GM18511 (cell line): Measurements from ENCODE around the gene CASP8.

Experiments
- ATAC-seq: cut with Tn5 transposase; IDR thresholded peaks from one replicate; pipeline ENCODE4 v1.9.1; 2021; ENCODE audit warnings: mild to moderate bottlenecking, moderate library complexity; ENCODE audit not compliant: unreplicated experiment

CASP8 gene

DNA sequence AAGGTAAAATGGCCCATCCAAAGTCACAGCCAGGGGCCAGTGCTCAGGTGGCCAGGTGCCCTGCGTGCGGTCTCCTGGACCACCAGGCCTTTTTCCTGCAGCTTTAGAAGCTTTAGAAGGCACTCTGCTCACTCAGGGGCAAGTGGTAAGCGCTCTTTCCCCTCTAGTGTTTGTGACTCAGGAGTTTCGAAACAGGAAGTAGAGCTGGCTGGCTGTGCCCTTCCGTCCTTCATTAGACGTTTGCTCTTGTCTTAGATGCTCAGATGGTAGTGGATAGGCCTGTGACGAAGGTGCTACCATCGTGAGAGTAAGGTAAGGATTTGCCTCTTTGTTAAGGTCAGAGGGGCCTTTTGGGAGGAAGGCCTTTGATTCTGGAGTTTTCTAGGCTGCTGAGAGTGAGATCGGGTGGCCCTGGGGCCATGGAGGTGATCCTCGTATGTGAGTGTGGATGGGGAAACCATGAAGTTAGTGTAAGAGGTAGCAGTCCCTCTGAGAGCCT lies at the start of gene CASP8:
Gene CASP8, plus strand, starts transcription at position 235 of the 499 bp plus-strand sequence. CDS start 5,951 bp downstream, outside the sequence.
- ATAC-seq: peak; percentile 43

- no peak for ATAC-seq
These were observed 44.4 kb upstream of the CASP8 start for GRCh38 chr2:201215963-201216362.

GRCh38 chr2:201216918-201217317 lies 43.4 kb upstream of the CASP8 start:
- no peak for ATAC-seq

- ATAC-seq: no peak
These were observed 41.6 kb upstream of the CASP8 start for GRCh38 chr2:201218780-201219179.

GRCh38 chr2:201219328-201220096 lies 40.8 kb upstream of the CASP8 start:
- no peak for ATAC-seq

DNA sequence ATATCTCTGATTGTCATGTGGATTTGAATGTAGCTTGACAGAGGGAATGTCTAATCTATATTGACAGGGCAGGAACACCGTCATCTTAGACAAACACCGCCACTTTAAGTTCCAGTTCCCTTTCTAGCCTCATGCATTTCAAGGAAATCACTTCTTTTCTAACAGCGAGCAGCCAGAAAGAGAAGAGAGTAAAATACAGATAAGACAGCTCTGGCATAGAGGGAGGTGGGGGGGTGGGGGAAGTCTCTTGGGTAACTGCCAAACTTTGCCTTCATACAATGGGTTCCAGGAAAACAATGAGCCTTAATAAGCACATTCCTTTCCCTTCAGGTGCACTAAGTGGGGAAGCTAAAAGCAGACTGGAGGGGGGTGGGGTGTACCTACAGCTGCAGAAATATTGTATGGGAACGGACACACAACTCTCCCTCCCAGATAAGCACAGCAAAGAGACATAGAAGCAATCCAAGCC lies 40.2 kb upstream of the CASP8 start:
- no peak for ATAC-seq

DNA sequence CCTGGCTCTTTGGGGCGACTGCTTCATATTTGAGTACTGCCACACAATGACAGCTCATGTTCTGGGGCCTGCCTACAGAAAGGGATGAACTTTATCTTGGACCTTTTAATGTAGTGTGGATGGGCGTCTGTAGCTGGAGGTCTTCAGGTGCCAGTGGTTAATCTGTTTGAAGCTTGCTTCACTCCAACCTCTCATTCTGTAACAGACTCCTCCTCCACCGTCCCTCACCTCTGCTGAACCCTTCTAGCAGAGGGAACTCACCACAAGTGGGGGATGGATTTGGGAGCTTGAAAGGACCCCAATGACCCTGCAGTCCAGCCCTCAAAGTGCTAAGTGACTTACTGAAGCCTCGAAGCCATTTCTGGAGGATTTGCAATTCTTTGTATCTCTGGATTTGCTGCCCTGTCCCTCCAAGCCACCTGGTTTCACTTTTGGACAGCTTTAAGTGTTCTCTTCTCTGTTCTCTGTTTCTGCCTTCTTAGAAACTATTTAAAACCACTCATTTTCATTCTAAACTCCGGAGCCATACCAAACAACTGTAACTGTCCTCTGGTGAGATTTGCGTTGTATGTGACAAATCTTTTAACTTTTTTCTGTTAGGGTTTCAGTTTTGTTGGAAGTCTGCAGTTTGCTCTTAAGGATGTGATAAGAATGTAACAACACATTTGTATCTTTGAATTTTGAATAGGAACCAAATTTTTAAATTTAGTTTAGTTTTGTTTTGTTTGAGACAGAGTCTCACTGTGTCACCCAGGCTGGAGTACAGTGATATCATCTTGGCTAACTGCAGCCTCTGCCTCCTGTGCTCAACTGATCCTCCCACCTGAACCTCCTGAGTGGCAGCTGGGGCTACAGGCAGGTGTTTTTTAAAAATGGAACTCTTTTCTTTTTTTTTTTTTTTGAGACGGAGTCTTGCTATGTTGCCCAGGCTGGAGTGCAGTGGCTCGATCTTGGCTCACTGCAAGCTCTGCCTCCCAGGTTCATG lies 37.0 kb upstream of the CASP8 start:
- ATAC-seq: peak; percentile 89

GRCh38 chr2:201228271-201228911 lies 31.9 kb upstream of the CASP8 start:
- ATAC-seq: no peak

DNA sequence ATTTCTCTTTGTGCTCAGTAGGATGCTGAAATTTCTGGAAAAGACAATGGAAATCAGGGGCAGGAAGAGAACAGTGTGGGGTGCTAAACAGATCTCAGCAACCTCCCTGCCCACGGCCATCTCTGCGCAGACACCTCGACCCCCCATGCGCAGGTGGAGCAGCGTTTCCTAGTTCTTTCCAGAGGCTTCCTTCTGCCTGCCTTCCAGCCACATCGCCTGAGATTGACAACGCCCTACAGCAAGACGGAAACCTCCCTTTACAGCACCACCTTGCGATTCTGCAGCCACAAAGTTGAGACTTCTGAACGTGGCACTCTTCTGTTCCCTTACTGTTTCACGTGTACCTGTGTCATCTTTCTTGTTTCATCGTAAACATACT lies 31.4 kb upstream of the CASP8 start:
- ATAC-seq: no peak

- peak; percentile 44 for ATAC-seq
These were observed 28.4 kb upstream of the CASP8 start for GRCh38 chr2:201231781-201232466.

- no peak for ATAC-seq
These were observed 27.9 kb upstream of the CASP8 start for GRCh38 chr2:201232467-201232815.

- peak; percentile 91 for ATAC-seq
These were observed 27.0 kb upstream of the CASP8 start for GRCh38 chr2:201233192-201233811.

GRCh38 chr2:201233812-201234662 lies 26.3 kb upstream of the CASP8 start:
- peak; percentile 36 for ATAC-seq

GRCh38 chr2:201234663-201235135 lies 25.6 kb upstream of the CASP8 start:
- no peak for ATAC-seq

GRCh38 chr2:201235860-201236811 lies 24.2 kb upstream of the CASP8 start:
- ATAC-seq: no peak

GRCh38 chr2:201237486-201238123 lies 22.7 kb upstream of the CASP8 start:
- ATAC-seq: no peak
